LHCN-M2 (cell line): ENCODE data around the gene RUNDC3A. TPM values are rescaled to one million over a fixed set of nuclear protein-coding genes. Genes with fewer than 3 reads are reported as not detected.

Experiments
- DNase-seq: peaks from one replicate; pipeline ENCODE4 v3.0.0-alpha.2; 2012; ENCODE audit warnings: low read depth
- polyA plus RNA-seq: library from polyadenylated mRNA; unstranded; fragments of >200 nt; gene quantifications from one replicate; pipeline ENCODE4 v1.2.1, GENCODE V29; 2012; ENCODE audit warnings: missing spikeins
- total RNA-seq: library from RNA; depleted of rRNA; stranded (reverse); fragments of >200 nt; gene quantifications from 2 replicates; pipeline ENCODE4 v1.2.3, GENCODE V29; 2014; rRNA removed

RUNDC3A gene
- 0.32 TPM in 1 of 2 replicates, not detected in the other for total RNA-seq
- polyA plus RNA-seq = 0.41 TPM

- peak; percentile 73 for DNase-seq
Measured at GRCh38 chr17:44308320-44308818, at the start of gene RUNDC3A. RUNDC3A (plus strand) TSS chr17:44308601; CDS start chr17:44308833, 232 bp downstream.

GRCh38 chr17:44258811-44259351 lies 49.5 kb upstream of the RUNDC3A start:
- DNase-seq = no peak

GRCh38 chr17:44260296-44260695 lies 48.1 kb upstream of the RUNDC3A start:
- no peak for DNase-seq

GRCh38 chr17:44262654-44263225 lies 45.7 kb upstream of the RUNDC3A start:
- no peak for DNase-seq

- no peak for DNase-seq
Measured at GRCh38 chr17:44263345-44263902, 45.0 kb upstream of the RUNDC3A start.

- peak; percentile 13 for DNase-seq
Measured at GRCh38 chr17:44266402-44267164, 41.8 kb upstream of the RUNDC3A start.

GRCh38 chr17:44267165-44267455 lies 41.3 kb upstream of the RUNDC3A start:
- DNase-seq = no peak

GRCh38 chr17:44267818-44268490 lies 40.4 kb upstream of the RUNDC3A start, which contains the start of gene SLC4A1:
SLC4A1 (minus strand) TSS chr17:44268135; CDS start chr17:44262866, 5,269 bp downstream.
- no peak for DNase-seq

- DNase-seq = no peak
Measured at GRCh38 chr17:44268709-44269534, 39.5 kb upstream of the RUNDC3A start.

- DNase-seq = peak; percentile 80
Measured at GRCh38 chr17:44269535-44270240, 38.7 kb upstream of the RUNDC3A start.

GRCh38 chr17:44272321-44272951 lies 36.0 kb upstream of the RUNDC3A start:
- DNase-seq = peak; percentile 13

- DNase-seq = no peak
Measured at GRCh38 chr17:44272954-44273353, 35.4 kb upstream of the RUNDC3A start.

GRCh38 chr17:44273607-44274006 lies 34.8 kb upstream of the RUNDC3A start:
- no peak for DNase-seq

- DNase-seq = no peak
Measured at GRCh38 chr17:44277976-44278375, 30.4 kb upstream of the RUNDC3A start.

- DNase-seq = no peak
Measured at GRCh38 chr17:44279346-44279665, 29.1 kb upstream of the RUNDC3A start.

GRCh38 chr17:44279666-44280391 lies 28.6 kb upstream of the RUNDC3A start:
- DNase-seq = peak; percentile 89

- DNase-seq = no peak
Measured at GRCh38 chr17:44280392-44280937, 27.9 kb upstream of the RUNDC3A start.

GRCh38 chr17:44281570-44281969 lies 26.8 kb upstream of the RUNDC3A start:
- no peak for DNase-seq

- DNase-seq = no peak
Measured at GRCh38 chr17:44282264-44282663, 26.1 kb upstream of the RUNDC3A start.
